ENCODE data around the gene OR5C1.
"Not testable (repeated sequence)": the region's sequence is repeated elsewhere in the genome, so short reads cannot be mapped to it uniquely, and the experiment has no call there.

OR5C1 gene

GRCh38 chr9:122822938-122823337, 34.2 kb downstream of the OR5C1 start:
- TF ChIP-seq CTCF (IDR thresholded peaks at IDR 0.05), result no peak
- peaks cover 13 to 16% of the 10 kb centered on the region in 2 experiments for H3K4me1 ChIP-seq (ENCODE audit: control insufficient read depth in 1 of 2, insufficient read depth in 1 of 2, low read depth in 1 of 2, low read length in 1 of 2)
- H3K9me3 ChIP-seq, result no peaks in the 10 kb centered on the region
- H3K27me3 ChIP-seq, result no peaks in the 10 kb centered on the region
- peaks cover 46% of the 10 kb centered on the region for H3K36me3 ChIP-seq
- no peak overlapping the region for H3K27ac ChIP-seq
- H3K4me3 ChIP-seq (ENCODE audit: low read depth in 1 of 2, low read length in 1 of 2), result no peak overlapping the region

- Histone ChIP-seq H3K36me3 (peaks cover 17% of the 10 kb centered on the region), H3K27ac (peak overlapping the region; percentile 88), H3K4me3 (ENCODE audit: low read depth in 1 of 2, low read length in 1 of 2) (peak overlapping the region; percentile 87 to 95), H3K9me3 (no peaks in the 10 kb centered on the region), H3K4me1 (ENCODE audit: control insufficient read depth in 1 of 2, insufficient read depth in 1 of 2, low read depth in 1 of 2, low read length in 1 of 2) (peaks cover 6 to 8% of the 10 kb centered on the region in 2 experiments), H3K27me3 (no peaks in the 10 kb centered on the region)
- no peak for TF ChIP-seq CTCF (IDR thresholded peaks at IDR 0.05)
Measured at GRCh38 chr9:122827761-122828093, 39.0 kb downstream of the OR5C1 start.

GRCh38 chr9:122828965-122829284, 40.2 kb downstream of the OR5C1 start:
- peak overlapping the region; percentile 87 to 95 for H3K4me3 ChIP-seq (ENCODE audit: low read depth in 1 of 2, low read length in 1 of 2)
- not testable (repeated sequence) for H3K36me3 ChIP-seq; H3K27me3 ChIP-seq; H3K4me1 ChIP-seq (ENCODE audit: control insufficient read depth in 1 of 2, insufficient read depth in 1 of 2, low read depth in 1 of 2, low read length in 1 of 2); H3K9me3 ChIP-seq
- H3K27ac ChIP-seq, result peak overlapping the region; percentile 88

- TF ChIP-seq CTCF (IDR thresholded peaks at IDR 0.05), result no peak
- Histone ChIP-seq H3K27ac (no peak overlapping the region), H3K4me1 (ENCODE audit: control insufficient read depth in 1 of 2, insufficient read depth in 1 of 2, low read depth in 1 of 2, low read length in 1 of 2) (peaks cover 6 to 12% of the 10 kb centered on the region in 2 experiments), H3K27me3 (no peaks in the 10 kb centered on the region), H3K36me3 (no peaks in the 10 kb centered on the region), H3K9me3 (no peaks in the 10 kb centered on the region), H3K4me3 (ENCODE audit: low read depth in 1 of 2, low read length in 1 of 2) (no peak overlapping the region)
Measured at GRCh38 chr9:122832194-122832593, 43.5 kb downstream of the OR5C1 start.

- Histone ChIP-seq H3K27me3 (no peaks in the 10 kb centered on the region), H3K9me3 (no peaks in the 10 kb centered on the region), H3K36me3 (no peaks in the 10 kb centered on the region), H3K4me3 (ENCODE audit: low read depth in 1 of 2, low read length in 1 of 2) (no peak overlapping the region), H3K27ac (no peak overlapping the region), H3K4me1 (ENCODE audit: control insufficient read depth in 1 of 2, insufficient read depth in 1 of 2, low read depth in 1 of 2, low read length in 1 of 2) (peaks cover 0 to 4% of the 10 kb centered on the region in 2 experiments)
- TF ChIP-seq CTCF (IDR thresholded peaks at IDR 0.05), result no peak
Measured at GRCh38 chr9:122835313-122835731, 46.6 kb downstream of the OR5C1 start.

- Histone ChIP-seq H3K4me3 (ENCODE audit: low read depth in 1 of 2, low read length in 1 of 2) (no peak overlapping the region), H3K9me3 (no peaks in the 10 kb centered on the region), H3K27me3 (no peaks in the 10 kb centered on the region), H3K27ac (no peak overlapping the region), H3K4me1 (ENCODE audit: control insufficient read depth in 1 of 2, insufficient read depth in 1 of 2, low read depth in 1 of 2, low read length in 1 of 2) (peaks cover 0 to 4% of the 10 kb centered on the region in 2 experiments), H3K36me3 (no peaks in the 10 kb centered on the region)
- TF ChIP-seq CTCF (IDR thresholded peaks at IDR 0.05), result no peak
Measured at GRCh38 chr9:122837266-122837850, 48.6 kb downstream of the OR5C1 start.

GRCh38 chr9:122838441-122838840, 49.7 kb downstream of the OR5C1 start:
- H3K27ac ChIP-seq; H3K4me3 ChIP-seq (ENCODE audit: low read depth in 1 of 2, low read length in 1 of 2); H3K36me3 ChIP-seq; H3K4me1 ChIP-seq (ENCODE audit: control insufficient read depth in 1 of 2, insufficient read depth in 1 of 2, low read depth in 1 of 2, low read length in 1 of 2); H3K27me3 ChIP-seq; H3K9me3 ChIP-seq: not testable (repeated sequence)

All from neutrophil (primary cell).